Measurements from ENCODE around the gene ARHGAP25. TPM values are rescaled to one million over a fixed set of nuclear protein-coding genes. Genes with fewer than 3 reads are reported as not detected.

The ARHGAP25 gene
- total RNA-seq, 1 donor from 2014 or later = 9.4 TPM

DNA sequence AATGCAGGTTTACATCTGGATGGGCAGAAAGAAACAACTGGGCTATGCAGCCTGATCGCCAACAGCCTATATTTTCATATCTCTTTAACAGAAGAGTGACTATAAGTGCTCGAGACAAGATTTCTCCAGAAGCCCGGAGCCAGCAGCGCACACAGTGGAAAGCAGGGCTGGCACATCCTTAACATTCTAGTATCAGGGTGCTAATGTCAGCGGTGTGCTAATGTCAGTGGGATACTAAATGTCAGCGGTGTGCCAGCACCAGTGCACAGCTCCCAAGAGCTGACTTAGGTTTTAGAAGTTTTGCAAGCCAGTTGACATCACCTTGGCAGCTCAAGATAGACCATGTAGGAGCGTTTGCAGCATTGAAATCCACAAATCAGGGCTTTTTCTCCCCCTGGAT is 128.3 kb downstream of the ARHGAP25 start:
- intact Hi-C loops (cut with DNase I) = no loop called here
- no peak for DNase-seq (ENCODE audit: missing footprints)
- peak; percentile 79 for ATAC-seq

- DNase-seq (ENCODE audit: missing footprints) = no peak
- intact Hi-C loops (cut with DNase I) = no loop called here
- ATAC-seq = no peak
These were observed 129.4 kb downstream of the ARHGAP25 start for GRCh38 chr2:68863996-68864395.

DNA sequence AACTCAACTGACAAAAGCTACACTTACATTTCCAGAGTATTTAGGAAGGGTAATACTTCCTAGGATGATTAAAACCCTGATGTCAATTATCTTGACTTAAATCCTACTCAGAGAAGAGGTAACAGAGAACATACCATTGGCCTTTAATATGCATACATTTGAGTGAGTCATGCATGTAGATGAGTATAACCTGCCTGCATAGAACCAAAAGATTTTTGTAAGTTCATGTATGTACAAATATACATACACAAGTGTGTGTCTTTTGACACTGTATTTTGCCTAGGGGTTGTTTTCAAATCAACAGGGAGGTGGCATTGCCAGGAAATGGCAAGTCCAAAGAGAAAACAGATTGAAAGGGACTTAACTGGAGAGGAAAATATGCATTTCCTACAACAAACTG is 130.5 kb downstream of the ARHGAP25 start:
- DNase-seq (ENCODE audit: missing footprints) (no peak), ATAC-seq (no peak)
- intact Hi-C loops (cut with DNase I) = no loop called here

- intact Hi-C loops (cut with DNase I) = no loop called here
- ATAC-seq (no peak), DNase-seq (ENCODE audit: missing footprints) (no peak)
These were observed 135.6 kb downstream of the ARHGAP25 start for GRCh38 chr2:68870215-68870614.

DNA sequence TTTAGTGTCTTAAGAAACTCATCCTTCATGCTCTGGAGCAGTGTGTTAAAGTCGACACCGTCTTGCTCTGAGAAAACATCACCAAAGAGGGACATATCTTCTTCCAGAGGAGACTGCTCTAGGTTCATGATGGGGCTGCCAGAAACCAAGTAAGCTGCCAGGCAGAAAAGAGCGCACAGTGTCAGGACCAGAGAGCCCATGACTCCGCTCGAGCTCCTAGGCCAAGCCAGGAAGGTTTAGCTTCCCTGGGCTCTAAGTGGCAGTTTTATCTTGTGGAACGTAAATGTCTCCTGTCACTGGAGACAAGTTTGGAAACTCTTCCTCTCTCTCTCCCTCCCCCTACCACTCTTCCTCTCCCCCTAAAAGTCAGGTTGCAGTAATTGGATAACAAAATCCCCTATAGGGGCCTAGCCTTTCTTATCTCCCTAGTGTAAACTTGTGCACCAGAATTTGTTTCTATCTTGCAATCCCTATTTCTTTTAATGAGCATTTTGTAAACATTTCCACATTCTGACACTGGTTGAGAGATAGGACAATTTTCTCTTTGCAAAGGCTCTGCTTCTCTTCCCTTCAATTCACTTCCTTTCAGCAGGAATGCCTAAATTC is 136.7 kb downstream of the ARHGAP25 start, which contains the start of gene BMP10:
TSS of gene BMP10 (minus strand) at position 239 of the 606 bp plus-strand sequence. CDS start at position 200, 39 bp downstream.
- intact Hi-C loops (cut with DNase I) = no loop called here
- ATAC-seq (no peak), DNase-seq (ENCODE audit: missing footprints) (no peak)

Other genes with a start within 250 kb of the ARHGAP25 start
- gene PROKR1, start 91.2 kb upstream of the ARHGAP25 start, total RNA-seq = not detected
- gene BMP10, start 136.6 kb downstream of the ARHGAP25 start, total RNA-seq = 0.35 TPM
- gene GKN2, start 218.1 kb downstream of the ARHGAP25 start, total RNA-seq = not detected
- gene GKN1, start 239.8 kb downstream of the ARHGAP25 start, total RNA-seq = not detected